ENCODE results near the gene FBXL14.
"Not testable (repeated sequence)": the region's sequence is repeated elsewhere in the genome, so short reads cannot be mapped to it uniquely, and the experiment has no call there.

Gene FBXL14

DNA sequence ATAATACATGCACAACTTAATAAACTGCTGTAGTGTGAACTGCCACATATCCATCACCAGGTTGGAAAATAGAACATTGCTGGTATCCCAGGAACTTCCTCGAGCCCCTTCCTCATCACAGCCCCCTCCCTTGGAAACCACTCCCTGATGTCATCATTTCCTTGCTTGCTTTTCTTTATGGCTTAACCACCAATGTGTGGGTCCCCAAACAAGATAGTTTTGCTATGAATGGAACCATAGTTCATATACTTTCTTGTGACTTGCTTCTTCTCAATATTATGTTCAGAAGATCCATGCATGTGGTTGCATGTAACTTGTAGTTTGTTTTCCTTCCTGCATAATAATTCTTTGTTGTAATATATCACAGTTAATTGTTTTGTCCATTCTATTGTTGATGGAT lies 25.7 kb upstream of the FBXL14 start:
- DNase-seq (ENCODE audit: low read depth in 2 of 2) = no peak

DNA sequence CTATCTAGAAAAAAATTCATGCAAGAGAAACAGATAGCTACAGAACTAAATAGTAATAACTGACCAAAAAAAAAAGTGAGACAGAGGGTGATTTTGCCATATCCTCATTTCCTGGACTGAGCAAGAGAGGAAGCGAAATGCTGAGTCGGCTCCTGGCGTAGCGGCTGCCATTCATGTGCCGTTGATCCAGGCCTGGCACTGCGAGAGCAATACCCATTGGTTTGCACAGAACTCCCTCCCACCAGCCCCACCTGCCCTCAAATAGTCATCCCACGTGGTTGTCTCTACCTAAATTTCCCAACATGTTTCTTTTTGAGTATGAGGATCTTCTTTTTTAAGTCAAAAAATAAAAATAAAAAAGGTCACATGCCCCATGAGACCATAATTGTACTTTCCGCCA lies 25.2 kb upstream of the FBXL14 start:
- no peak for DNase-seq (ENCODE audit: low read depth in 2 of 2)

DNA sequence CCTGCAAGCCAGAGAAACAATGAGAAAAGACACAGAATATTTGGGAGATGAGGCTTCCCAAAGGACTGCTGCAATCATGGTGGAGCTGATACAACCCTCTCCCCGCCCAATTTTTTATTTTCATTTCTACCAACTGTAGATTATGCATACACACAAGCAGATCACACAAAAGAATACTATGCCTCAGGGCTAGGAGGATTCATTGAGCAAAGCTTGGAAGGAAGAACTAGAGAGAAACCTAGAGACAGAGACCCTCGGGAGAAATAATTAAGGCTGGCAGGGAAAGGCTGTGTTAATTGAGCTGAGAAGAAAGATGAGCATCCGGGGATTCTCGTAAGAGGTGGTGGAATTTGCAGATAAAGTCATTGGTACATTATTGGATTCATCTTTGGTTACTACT lies 24.8 kb upstream of the FBXL14 start:
- no peak for DNase-seq (ENCODE audit: low read depth in 2 of 2)

DNA sequence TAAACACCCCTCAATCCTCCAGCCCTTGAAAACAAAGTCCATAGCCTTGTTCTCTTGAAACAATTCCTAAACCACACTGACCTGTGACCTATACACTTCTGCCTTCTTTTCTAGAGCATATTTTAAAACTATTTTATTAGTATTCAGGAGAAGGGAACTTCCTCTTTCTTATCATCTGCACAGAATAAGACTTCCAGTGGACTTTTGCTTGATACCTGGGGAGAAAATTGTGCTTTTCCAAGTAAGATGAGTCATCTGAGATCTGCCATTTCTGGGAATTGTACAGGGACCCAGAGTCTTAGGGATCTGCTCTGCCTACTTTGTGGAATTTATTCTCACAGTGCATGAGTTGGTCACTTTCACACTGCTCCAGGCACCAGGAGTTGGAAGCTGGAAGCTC lies 24.1 kb upstream of the FBXL14 start:
- DNase-seq (ENCODE audit: low read depth in 2 of 2) = no peak

GRCh38 chr12:1616233-1617066 lies 22.1 kb upstream of the FBXL14 start:
- DNase-seq (ENCODE audit: low read depth in 2 of 2) = no peak

DNA sequence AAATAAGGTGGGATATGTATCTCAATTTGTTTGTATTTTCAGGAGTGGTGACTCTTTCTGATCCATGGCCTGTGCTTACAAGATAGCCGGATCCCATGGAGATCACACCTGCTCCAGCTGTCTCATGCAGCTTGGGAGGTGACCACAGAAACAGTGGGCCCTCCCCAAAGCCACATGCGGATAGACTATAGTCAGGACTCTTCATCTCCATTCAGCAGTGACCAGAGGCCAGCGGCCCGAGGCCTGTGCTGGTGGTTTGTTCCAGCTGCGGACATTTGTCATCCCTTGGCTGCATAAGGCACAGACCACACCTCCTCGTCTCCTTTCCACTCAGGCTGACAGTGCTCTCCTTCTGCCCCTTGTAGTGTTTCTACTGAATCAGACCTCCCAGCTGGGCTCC lies 20.0 kb upstream of the FBXL14 start:
- no peak for DNase-seq (ENCODE audit: low read depth in 2 of 2)

DNA sequence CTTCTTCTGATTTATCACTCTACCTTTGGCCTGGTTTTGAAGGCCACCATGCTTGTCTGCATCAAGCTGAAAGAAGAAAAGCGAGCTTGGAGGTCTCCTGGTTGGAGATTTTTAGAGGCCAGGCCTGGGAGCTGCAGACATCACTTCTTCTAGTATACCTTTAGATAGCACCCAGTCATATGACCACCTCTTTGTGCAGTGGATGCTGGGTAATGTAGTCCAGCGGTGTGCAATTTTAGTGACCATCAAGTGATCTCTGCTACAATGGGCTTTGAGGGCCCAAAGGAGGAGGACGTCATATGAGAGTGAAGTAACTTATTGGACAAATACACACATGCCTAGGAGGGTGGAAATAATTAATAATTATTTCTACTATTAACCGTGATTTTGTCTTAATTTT lies 19.5 kb upstream of the FBXL14 start:
- no peak for DNase-seq (ENCODE audit: low read depth in 2 of 2)

DNA sequence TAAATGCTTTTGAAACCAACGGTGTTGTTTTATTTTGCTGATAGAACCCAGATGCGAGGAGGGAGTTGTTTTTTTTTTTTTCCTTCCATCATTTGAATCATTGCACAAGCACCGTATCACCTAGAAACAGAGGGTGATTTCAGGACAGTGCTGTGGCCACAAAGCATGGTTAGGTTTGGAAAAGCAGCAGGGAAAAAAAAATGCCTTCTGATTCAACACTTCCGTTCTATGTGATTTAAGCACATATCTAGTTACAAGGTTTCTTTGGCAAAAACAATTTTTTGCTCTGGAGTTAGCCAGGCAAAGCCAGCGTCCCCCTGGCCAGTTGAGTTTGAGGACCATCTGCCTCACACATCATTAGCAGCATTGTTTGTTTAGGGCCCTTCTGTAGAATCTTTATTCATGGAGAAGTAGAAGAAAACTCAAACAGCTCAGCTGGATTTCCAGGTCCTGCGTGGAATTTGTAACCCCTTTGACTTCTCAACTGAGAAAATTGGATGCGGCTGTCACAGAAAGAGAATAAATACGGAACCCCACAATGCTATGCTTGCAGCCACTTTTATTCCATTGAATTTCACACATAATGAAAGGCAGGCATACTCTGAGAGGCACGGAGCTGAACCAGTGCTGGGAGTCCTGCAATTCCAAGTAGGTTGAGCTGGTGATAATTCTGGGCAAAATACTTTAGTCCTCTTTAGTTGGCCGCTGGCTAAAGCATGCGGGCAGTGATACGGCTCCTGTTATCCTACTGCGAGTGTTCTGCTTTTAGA lies 17.6 kb upstream of the FBXL14 start:
- DNase-seq (ENCODE audit: low read depth in 2 of 2) = no peak

DNA sequence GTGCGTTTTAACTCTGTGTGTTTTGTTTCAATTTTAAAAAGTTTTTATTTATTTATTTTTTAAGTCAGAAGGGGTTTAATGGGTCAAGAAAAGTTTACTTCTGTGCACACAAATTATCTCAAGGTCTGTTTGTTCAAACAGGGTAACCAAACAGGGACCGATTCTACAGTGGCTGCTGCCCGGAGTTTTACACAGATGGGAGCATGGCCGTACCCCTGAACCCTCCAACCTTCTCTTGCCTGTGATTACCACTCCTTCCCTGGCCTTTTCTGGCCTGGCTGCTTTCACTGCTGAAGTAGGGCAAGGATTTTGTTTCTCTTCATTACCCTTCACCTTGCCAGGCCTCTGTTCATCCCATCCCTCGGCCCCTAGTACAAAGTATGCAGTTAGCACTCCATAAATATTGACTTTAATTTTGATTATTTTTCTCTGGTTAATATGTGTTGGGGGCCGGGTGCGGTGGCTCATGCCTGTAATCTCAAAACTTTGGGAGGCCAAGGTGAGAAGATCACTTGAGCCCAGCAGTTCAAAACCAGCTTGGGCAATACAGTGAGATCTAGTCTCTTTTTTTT lies 15.8 kb upstream of the FBXL14 start:
- DNase-seq (ENCODE audit: low read depth in 2 of 2) = no peak

GRCh38 chr12:1608713-1609119 lies 14.3 kb upstream of the FBXL14 start:
- DNase-seq (ENCODE audit: low read depth in 2 of 2) = no peak

DNA sequence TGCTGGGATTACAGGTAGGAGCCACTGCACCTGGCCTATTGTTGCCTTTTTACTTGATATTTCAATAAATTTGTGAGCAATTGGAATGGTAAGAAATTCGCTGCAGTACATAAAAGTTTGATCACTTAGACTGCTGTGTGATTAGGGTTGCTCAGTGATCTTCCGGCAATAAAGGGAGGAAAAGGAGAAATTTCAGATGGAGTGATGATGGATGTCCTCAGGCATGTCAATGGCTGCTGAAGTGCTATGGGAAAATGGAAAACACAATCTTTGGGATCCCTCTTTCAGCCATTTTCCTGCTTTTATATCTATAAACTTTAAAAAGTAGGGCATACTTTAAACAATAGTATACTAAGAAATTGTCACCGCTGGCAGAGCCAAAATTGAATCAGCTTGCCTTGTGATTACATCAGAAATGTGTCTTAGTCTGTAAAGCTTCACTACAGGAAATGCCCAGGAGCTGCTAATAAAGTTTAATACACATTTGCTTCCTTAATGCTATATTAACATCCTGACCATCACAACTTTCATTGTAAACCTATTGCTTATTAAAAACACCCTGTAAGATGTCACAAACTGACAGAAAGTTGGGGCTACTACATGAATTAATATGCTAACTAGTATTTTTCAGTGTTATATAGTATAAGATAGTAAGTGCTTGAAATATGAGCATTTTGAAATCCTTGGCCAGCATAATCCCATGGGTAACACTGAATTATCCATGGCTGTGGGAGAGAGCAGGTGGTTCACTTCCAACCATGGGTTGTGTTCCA lies 13.7 kb upstream of the FBXL14 start:
- DNase-seq (ENCODE audit: low read depth in 2 of 2) = no peak

DNA sequence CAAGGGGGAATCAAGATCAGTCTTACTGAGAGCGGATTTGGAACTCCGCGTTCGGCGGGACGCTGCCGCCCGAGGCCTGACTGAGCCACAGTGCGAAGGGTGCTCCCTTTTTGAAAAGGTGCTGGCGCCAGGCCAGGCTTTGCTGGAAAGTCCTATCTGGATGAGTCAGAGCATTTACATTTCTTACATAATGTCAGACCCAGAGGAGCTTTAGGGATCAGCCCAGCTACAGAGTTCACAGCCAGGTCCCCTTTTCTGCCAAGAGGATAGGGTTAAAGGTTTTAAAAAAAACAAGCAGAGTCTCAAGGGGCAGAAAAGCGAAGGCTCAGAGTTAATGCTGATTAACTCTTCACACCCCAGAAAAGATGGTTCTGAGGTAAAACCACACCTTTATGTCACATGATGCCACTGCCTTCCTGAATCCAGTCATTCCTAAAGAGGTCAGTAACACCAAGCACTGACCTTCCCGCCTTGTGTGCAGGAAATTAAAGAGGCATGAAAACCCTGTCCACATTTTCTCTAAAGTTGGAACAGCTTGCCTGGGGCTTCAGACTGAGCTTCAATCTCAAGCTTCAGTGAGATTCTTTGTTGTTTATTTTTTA lies 11.7 kb upstream of the FBXL14 start:
- DNase-seq (ENCODE audit: low read depth in 2 of 2) = peak; percentile 54 to 72

- no peak for DNase-seq (ENCODE audit: low read depth in 2 of 2)
Measured at GRCh38 chr12:1605129-1606020, 11.0 kb upstream of the FBXL14 start.

- no peak for DNase-seq (ENCODE audit: low read depth in 2 of 2)
Measured at GRCh38 chr12:1604464-1604863, 10.1 kb upstream of the FBXL14 start.

- DNase-seq (ENCODE audit: low read depth in 2 of 2) = no peak
Measured at GRCh38 chr12:1603269-1603993, 9.1 kb upstream of the FBXL14 start.

- DNase-seq (ENCODE audit: low read depth in 2 of 2) = not testable (repeated sequence)
Measured at GRCh38 chr12:1602706-1603105, 8.3 kb upstream of the FBXL14 start.

DNA sequence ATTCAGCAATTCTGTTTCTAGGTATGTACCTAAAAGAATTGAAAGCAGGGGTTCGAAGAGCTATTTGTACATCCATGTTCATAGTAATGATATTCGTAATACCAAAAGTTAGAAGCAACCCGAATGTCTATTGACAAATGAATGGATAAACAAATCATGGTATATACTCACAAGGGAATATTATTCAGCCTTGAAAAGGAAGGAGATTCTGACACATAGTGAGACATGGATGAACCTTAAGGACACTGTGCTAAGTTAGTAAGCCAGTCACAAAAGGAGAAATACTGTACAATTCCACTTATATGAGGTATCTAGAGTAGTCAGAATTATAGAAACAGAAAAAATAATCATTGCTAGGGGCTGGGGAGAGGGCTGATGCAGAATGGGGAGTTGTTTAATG lies 4.4 kb upstream of the FBXL14 start:
- DNase-seq (ENCODE audit: low read depth in 2 of 2) = no peak

GRCh38 chr12:1595690-1596347 lies 1.4 kb upstream of the FBXL14 start:
- DNase-seq (ENCODE audit: low read depth in 2 of 2) = no peak

DNA sequence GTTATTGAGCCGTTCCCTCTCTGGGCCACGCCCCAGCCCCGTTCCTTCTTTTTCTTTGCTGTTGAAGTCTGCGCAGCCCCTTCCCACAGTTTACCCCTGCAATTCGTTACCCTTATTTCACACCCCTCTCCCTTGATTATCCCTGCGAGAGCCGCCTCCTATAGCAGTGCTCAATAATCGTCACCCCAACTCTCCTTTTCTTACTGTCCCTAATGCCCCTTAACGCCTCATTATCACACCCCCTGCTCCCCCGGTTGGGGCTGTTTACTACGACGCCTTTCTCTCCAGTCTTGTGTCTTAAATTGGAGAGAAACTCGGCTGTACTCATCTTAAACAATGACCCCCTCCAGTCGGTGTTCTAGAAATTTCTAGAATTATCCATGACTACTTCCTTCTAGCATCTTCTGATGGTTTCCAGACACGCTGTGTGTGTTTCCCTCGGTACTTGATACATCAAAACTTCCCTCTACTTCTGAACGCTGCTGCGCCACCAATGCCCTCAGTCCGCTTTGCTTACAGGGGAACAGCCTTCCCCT lies 713 bp upstream of the FBXL14 start:
- no peak for DNase-seq (ENCODE audit: low read depth in 2 of 2)

Measured in stimulated activated CD4-positive, alpha-beta T cell treated with anti-CD3 and anti-CD28 coated beads, Interleukin-12 subunit alpha, Interleukin-12 subunit beta, amount 100 ng/mL, for 24 hours (primary cell).